Measurements from ENCODE around the gene LPIN3.

LPIN3 gene

GRCh38 chr20:41395667-41396664 is 55.3 kb downstream of the LPIN3 start:
- DNase-seq, result no peak

GRCh38 chr20:41398408-41398807 is 57.8 kb downstream of the LPIN3 start:
- no peak for DNase-seq

- DNase-seq, result no peak
These were observed 63.0 kb downstream of the LPIN3 start for GRCh38 chr20:41403604-41404003.

- no peak for DNase-seq
These were observed 64.8 kb downstream of the LPIN3 start for GRCh38 chr20:41405436-41405835.

- DNase-seq, result no peak
These were observed 65.7 kb downstream of the LPIN3 start for GRCh38 chr20:41406353-41406752.

GRCh38 chr20:41406896-41407444 is 66.3 kb downstream of the LPIN3 start:
- no peak for DNase-seq

- DNase-seq, result no peak
These were observed 67.0 kb downstream of the LPIN3 start for GRCh38 chr20:41407607-41408006.

- DNase-seq, result no peak
These were observed 67.7 kb downstream of the LPIN3 start for GRCh38 chr20:41408156-41408794.

GRCh38 chr20:41408986-41409385 is 68.4 kb downstream of the LPIN3 start:
- DNase-seq, result no peak

Measured in activated CD4-positive, alpha-beta T cell treated with anti-CD3 and anti-CD28 coated beads, Interleukin-2, amount 50 U/mL, for 48 hours (primary cell).